ENCODE measurements around the gene ME2. TPM values are rescaled to one million over a fixed set of nuclear protein-coding genes. Genes with fewer than 3 reads are reported as not detected.

The ME2 gene
- total RNA-seq, 2 donors from 2014 or later: 72.8 to 74.4 TPM

- Mint-ChIP-seq H3K27ac (no peak overlapping the region), H3K4me3 (no peak overlapping the region), H3K9me3 (no peaks in the 10 kb centered on the region), H3K27me3 (ENCODE audit: insufficient read depth) (no peaks in the 10 kb centered on the region), H3K4me1 (no peaks in the 10 kb centered on the region), H3K36me3 (ENCODE audit: low read depth) (peaks cover 48% of the 10 kb centered on the region)
- no peak overlapping the region for H3K4me3 ChIP-seq (ENCODE audit: low read length)
- H3K36me3 ChIP-seq (ENCODE audit: control insufficient read depth, insufficient read depth, low read length): peaks cover 85% of the 10 kb centered on the region
- peaks cover 7% of the 10 kb centered on the region for H3K9me3 ChIP-seq (ENCODE audit: control insufficient read depth, low read length)
- WGBS, 2 experiments (ENCODE audit: insufficient coverage in 1 of 2, insufficient read length in 1 of 2): 87% methylated on average over 3 to 5 of the region's 5 CpGs
- H3K4me1 ChIP-seq (ENCODE audit: control insufficient read depth, insufficient read depth, low read length): no peaks in the 10 kb centered on the region
- TF ChIP-seq CTCF (conservative IDR thresholded peaks at IDR 0.05): no peak
- DNase-seq: no peak
- H3K27ac ChIP-seq (ENCODE audit: low read depth, low read length): no peak overlapping the region
- H3K27me3 ChIP-seq (ENCODE audit: control insufficient read depth, insufficient read depth, low read length, poor library complexity, severe bottlenecking): no peaks in the 10 kb centered on the region
- no peak overlapping the region for H3K9ac ChIP-seq (ENCODE audit: extremely low read depth, low read length, poor library complexity, severe bottlenecking)
Observed at GRCh38 chr18:50933684-50934083, 54.8 kb downstream of the ME2 start.

- Histone ChIP-seq H3K27ac (ENCODE audit: low read depth, low read length) (no peak overlapping the region), H3K4me1 (ENCODE audit: control insufficient read depth, insufficient read depth, low read length) (no peaks in the 10 kb centered on the region), H3K9ac (ENCODE audit: extremely low read depth, low read length, poor library complexity, severe bottlenecking) (no peak overlapping the region), H3K9me3 (ENCODE audit: control insufficient read depth, low read length) (no peaks in the 10 kb centered on the region), H3K4me3 (ENCODE audit: low read length) (no peak overlapping the region), H3K27me3 (ENCODE audit: control insufficient read depth, insufficient read depth, low read length, poor library complexity, severe bottlenecking) (no peaks in the 10 kb centered on the region), H3K36me3 (ENCODE audit: control insufficient read depth, insufficient read depth, low read length) (peaks cover 85% of the 10 kb centered on the region)
- Mint-ChIP-seq H3K4me3 (no peak overlapping the region), H3K27me3 (ENCODE audit: insufficient read depth) (no peaks in the 10 kb centered on the region), H3K4me1 (no peaks in the 10 kb centered on the region), H3K27ac (no peak overlapping the region), H3K9me3 (no peaks in the 10 kb centered on the region), H3K36me3 (ENCODE audit: low read depth) (peaks cover 47% of the 10 kb centered on the region)
- DNase-seq: no peak
- TF ChIP-seq CTCF (conservative IDR thresholded peaks at IDR 0.05): no peak
- WGBS, 2 experiments (ENCODE audit: insufficient coverage in 1 of 2, insufficient read length in 1 of 2): 93 to 95% methylated on average over 3 to 6 of the region's 6 CpGs
Observed at GRCh38 chr18:50934545-50935211, 55.8 kb downstream of the ME2 start.

- Histone ChIP-seq H3K4me1 (ENCODE audit: control insufficient read depth, insufficient read depth, low read length) (no peaks in the 10 kb centered on the region), H3K4me3 (ENCODE audit: low read length) (no peak overlapping the region), H3K27ac (ENCODE audit: low read depth, low read length) (peak overlapping the region; percentile 50), H3K27me3 (ENCODE audit: control insufficient read depth, insufficient read depth, low read length, poor library complexity, severe bottlenecking) (no peaks in the 10 kb centered on the region), H3K9me3 (ENCODE audit: control insufficient read depth, low read length) (no peaks in the 10 kb centered on the region), H3K9ac (ENCODE audit: extremely low read depth, low read length, poor library complexity, severe bottlenecking) (no peak overlapping the region), H3K36me3 (ENCODE audit: control insufficient read depth, insufficient read depth, low read length) (peaks cover 86% of the 10 kb centered on the region)
- no peaks in the 10 kb centered on the region for H3K27me3 Mint-ChIP-seq (ENCODE audit: insufficient read depth)
- TF ChIP-seq CTCF (conservative IDR thresholded peaks at IDR 0.05): no peak
- H3K27ac Mint-ChIP-seq: no peak overlapping the region
- no peaks in the 10 kb centered on the region for H3K4me1 Mint-ChIP-seq
- peaks cover 44% of the 10 kb centered on the region for H3K36me3 Mint-ChIP-seq (ENCODE audit: low read depth)
- 87 to 100% methylated on average over 2 to 6 of the region's 6 CpGs for WGBS, 2 experiments (ENCODE audit: insufficient coverage in 1 of 2, insufficient read length in 1 of 2)
- no peaks in the 10 kb centered on the region for H3K9me3 Mint-ChIP-seq
- no peak overlapping the region for H3K4me3 Mint-ChIP-seq
- no peak for DNase-seq
Observed at GRCh38 chr18:50935493-50936191, 56.7 kb downstream of the ME2 start.
